Esophagus squamous epithelium (tissue), 4 donors: ENCODE results near the gene ATF4.

ENCODE experiments used
- POLR2A ChIP-seq, 4 donors: fragments of 450-650 bp; IDR thresholded peaks; one replicate each; pipeline ENCODE4 v1.6.1; 2017; ENCODE audit warnings: antibody characterized with exemption in 4 of 4, mild to moderate bottlenecking in 4 of 4, moderate library complexity in 3 of 4
- TF ChIP-seq, protein P1 (sequence below), 6 experiments: fragments of 450-650 bp in 4 of 6; fragments of 200-600 bp in 2 of 6; sonication (generic) in 2 of 6; IDR thresholded peaks; one replicate each; pipeline ENCODE4 v1.5.1; 2016 to 2019; ENCODE audit warnings: antibody characterized with exemption in 6 of 6, mild to moderate bottlenecking in 4 of 6, moderate library complexity in 4 of 6

DNA sequence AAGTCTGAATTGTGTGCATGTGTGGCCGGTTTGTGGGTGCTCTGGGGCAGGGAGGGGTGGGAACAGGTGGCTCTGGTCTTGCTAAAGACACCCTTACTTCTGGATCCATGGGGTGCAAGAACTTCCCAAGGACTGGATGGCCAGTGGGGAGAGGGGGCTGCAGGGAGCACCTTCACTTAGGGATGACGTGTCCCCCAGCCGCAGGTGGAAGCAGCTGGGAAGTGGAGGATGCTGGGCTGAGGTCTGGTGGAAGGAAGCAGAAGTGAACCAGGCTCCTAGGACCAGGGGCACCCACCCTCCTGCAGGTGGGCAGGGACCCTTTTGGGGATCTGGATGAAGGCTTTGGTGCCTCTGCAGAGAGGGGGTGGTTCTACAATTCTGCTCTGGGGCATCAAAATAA is 28.2 kb upstream of the ATF4 start:
- TF ChIP-seq, protein P1, sequence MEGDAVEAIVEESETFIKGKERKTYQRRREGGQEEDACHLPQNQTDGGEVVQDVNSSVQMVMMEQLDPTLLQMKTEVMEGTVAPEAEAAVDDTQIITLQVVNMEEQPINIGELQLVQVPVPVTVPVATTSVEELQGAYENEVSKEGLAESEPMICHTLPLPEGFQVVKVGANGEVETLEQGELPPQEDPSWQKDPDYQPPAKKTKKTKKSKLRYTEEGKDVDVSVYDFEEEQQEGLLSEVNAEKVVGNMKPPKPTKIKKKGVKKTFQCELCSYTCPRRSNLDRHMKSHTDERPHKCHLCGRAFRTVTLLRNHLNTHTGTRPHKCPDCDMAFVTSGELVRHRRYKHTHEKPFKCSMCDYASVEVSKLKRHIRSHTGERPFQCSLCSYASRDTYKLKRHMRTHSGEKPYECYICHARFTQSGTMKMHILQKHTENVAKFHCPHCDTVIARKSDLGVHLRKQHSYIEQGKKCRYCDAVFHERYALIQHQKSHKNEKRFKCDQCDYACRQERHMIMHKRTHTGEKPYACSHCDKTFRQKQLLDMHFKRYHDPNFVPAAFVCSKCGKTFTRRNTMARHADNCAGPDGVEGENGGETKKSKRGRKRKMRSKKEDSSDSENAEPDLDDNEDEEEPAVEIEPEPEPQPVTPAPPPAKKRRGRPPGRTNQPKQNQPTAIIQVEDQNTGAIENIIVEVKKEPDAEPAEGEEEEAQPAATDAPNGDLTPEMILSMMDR (IDR thresholded peaks at IDR 0.05): no peak
- TF ChIP-seq POLR2A (IDR thresholded peaks at IDR 0.05): no peak
